Dermis microvascular lymphatic vessel endothelial cell (primary cell): Measurements from ENCODE around the gene CAMK2D. TPM values are rescaled to one million over a fixed set of nuclear protein-coding genes. Genes with fewer than 3 reads are reported as not detected.
A peak's percentile ranks its signal among the peaks of the same experiment; 100 is the strongest.

Experiments used
- DNase-seq, 2 donors: peaks; one replicate each; pipeline versions ENCODE4 v3.0.0 to v3.0.0-alpha.2; 2010; ENCODE audit warnings: low read depth in 2 of 2
- total RNA-seq: library from RNA; depleted of rRNA; stranded (reverse); fragments of >200 nt; gene quantifications from 2 replicates; pipeline ENCODE4 v1.2.1, GENCODE V29; 2014

Gene CAMK2D
- total RNA-seq, 1 donor from 2014 or later: 37.5 TPM

- DNase-seq: no peak
Measured at GRCh38 chr4:113524505-113525186, 236.9 kb downstream of the CAMK2D start.

DNA sequence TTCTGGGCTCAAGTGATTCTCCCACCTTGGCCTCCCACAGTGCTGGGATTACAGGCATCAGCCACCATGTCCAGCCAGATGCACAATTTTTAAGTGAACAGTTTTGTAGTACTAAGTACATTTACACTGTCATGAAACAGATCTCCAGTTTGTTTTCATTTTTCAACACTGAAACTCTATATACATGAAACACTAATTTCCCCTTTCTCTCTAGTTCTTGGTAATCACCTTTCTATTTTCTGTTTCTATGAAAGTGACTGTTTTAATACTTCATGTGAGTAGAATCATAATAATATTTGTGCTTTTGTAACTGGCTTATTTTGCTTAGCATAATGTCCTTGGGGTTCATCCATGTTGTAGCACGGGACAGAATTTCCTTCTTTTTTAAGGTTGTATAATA is 237.4 kb downstream of the CAMK2D start:
- no peak for DNase-seq

- DNase-seq: no peak
Measured at GRCh38 chr4:113522433-113522832, 239.1 kb downstream of the CAMK2D start.

DNA sequence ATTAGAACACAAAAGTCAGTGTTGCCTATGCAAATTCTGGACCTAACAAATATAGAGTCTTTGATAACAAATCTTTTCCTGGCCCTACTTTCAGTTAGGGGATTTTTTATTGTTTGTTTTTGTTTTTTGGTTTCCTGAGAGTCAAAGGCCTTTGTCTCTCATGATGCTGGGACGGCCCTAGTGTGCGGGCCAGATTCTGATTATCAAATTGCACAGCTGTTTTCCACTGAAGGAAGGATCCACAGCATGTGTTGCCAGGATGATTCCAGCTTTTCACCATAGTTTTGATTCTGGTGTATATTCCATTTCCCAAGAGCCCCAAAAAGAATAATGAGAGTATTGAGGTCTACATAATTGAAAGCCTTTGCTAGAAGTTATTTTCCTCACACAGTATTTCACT is 248.2 kb downstream of the CAMK2D start:
- DNase-seq: peak; percentile 24 to 62

DNA sequence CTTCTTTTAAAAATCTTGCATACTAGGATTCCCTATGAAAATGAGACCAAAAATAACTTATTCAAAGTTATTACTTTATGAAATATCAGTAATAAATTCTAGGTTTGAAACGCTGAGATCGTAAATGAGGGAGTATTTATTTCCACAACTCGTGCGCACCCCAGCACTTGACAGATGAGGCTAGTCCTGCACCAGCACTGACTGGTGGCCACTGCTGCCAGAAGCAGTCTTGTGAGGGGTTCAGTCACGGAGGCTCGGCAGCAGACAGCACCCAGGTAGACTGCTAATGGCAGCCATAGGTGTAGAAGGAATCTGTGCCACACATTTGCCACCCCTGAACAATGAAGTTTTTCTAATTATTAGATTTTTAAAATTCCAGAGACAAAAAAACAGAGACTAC is 248.7 kb downstream of the CAMK2D start:
- DNase-seq: no peak

- DNase-seq: no peak
Measured at GRCh38 chr4:113511944-113512343, 249.6 kb downstream of the CAMK2D start.

GRCh38 chr4:113509851-113510250 is 251.7 kb downstream of the CAMK2D start:
- DNase-seq: no peak

DNA sequence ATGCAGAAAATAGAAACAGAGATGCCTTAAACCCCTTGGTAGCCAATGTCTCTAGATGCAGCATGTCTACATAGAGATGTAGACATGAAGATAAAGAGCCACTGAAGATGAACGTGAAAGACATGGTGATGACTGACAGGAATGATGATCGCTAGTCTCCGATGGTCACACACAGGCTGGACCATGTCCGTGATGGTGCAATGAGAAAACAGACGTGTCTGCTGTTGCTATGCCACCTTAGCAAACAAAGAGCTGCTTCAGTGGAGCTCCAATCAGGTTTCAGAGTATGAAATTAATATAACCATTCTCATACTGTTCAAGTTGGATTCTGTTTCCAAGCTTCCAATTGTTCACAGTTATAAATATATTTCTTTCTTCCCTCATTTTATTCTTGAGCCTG is 256.5 kb downstream of the CAMK2D start:
- DNase-seq: no peak

- no peak for DNase-seq
Measured at GRCh38 chr4:113504422-113504821, 257.1 kb downstream of the CAMK2D start.

DNA sequence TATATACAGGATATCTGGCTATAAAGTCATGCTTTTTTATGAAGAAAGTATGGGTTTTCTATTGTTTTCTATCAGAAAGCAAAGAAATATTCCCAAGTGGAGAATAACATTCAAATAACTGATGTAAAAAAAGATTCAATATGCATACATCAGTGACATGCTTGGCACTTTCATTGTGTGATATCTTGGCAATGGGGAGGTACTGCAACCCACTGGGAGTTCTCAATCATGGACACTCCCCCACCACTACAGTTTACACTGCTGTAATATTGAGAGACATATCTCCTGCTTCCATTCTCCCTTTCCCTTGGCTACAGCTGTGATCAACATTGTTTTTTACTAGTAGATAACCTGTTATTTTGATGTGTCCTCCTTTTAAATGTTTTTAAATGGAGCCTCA is 257.8 kb downstream of the CAMK2D start:
- no peak for DNase-seq

- no peak for DNase-seq
Measured at GRCh38 chr4:113502906-113503305, 258.6 kb downstream of the CAMK2D start.

GRCh38 chr4:113502476-113502875 is 259.1 kb downstream of the CAMK2D start:
- DNase-seq: no peak

DNA sequence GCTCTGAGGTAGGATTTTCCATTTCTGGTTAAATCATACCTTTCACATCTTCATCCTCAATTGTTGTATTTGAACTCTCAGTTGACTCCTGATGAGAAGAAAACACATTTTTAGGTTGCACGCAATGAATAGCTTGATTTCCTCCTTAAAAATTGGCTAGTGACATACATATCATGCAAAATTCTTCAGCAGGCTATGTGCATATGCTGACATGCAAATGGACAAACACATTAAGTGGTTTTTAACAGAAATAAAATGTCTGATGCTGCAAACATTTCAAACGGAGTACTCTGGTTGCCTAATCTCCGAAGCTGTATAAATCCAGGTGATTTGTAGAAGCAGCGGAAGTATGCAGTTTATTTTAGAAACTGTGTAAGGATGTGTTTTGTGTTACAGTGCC is 261.1 kb downstream of the CAMK2D start:
- DNase-seq: no peak

DNA sequence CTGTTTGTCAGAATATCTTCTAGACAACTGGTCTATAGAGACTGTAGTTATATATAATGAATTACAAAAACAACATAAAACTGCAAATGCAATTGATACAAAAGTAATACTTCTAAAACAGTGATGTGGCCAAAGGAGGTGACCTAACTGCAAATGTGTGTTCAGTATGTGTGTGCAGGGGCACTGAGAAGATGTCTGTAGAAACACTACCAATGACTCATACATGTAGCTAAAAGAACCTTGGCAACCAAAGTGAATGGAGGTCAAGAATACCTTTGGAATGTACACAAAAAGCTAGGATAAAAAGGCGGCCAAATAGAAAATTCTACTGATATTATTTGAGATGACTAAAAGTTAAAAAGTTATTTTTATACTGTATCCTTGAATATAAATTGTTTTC is 261.8 kb downstream of the CAMK2D start:
- peak in 1 of 2 donors; percentile 5 for DNase-seq

GRCh38 chr4:113499166-113499565 is 262.4 kb downstream of the CAMK2D start:
- no peak for DNase-seq

DNA sequence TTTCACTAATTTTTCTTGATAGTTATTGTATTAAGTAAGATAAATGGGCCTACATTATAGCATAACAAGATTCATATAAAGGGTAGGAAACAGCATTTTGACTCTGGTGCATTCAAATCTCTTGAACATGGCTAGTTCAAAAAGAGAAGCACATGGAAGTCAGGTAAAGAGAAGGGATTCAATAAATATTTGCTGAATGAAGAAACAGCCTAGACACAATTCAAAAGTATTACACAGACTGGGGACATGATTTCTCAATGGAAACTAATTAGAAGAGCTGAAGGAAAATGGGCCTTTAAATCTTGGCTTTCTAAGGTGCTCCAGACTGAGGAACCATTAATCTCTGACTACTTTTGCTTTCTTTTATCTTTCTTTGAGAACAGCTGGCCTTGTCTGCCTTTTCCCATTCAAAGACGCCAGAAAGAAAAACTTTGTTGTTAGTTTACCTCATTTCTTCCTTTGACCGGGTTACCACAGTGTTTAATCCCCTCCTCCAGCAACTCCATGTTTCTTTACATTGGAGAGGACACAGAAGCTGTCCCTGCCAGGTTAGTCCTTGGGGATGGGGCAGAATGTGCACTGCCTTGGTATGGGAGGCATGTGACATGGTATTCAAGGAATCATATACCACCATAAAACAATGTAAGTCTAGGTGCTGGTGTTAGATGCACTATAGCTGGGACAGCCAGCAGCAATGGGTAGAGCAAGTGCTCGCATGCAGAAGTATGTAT is 264.2 kb downstream of the CAMK2D start:
- no peak for DNase-seq

DNA sequence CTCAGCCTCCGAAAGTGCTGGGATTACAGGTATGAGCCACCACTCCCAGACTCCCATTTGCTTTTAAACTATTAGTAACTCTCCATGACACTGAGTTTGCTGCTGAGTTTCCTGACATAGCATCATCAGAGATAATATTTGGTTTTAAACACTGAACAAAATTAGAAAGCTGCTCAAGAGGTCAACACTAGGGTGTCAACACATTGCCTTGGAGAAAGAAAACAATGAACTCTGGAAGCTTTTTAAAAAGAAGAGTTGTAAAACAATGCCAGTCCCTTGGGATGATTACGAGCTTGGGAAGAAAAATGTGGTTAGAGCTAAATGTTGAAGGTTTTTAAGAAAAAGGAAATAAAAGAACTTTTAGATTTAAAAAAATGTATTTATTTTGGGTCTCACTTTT is 264.8 kb downstream of the CAMK2D start:
- no peak for DNase-seq

DNA sequence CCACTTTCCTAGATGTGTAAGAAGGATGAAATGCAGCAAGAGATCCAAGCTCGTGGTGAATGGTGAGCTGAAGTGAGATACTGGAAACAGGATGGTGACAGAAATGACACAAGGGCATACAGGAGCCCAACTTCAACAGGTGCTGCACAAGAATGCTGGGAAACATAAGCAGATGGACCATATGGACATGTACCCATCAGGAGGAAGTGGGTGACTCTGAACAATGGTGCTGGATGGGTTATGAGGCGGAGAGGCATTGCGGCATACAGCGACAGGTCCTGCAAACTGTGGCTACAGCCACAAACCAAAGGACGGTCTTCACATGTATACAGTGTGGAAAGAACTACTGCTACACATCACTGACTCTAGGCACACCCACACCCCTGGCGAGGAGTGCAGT is 265.7 kb downstream of the CAMK2D start:
- DNase-seq: no peak

DNA sequence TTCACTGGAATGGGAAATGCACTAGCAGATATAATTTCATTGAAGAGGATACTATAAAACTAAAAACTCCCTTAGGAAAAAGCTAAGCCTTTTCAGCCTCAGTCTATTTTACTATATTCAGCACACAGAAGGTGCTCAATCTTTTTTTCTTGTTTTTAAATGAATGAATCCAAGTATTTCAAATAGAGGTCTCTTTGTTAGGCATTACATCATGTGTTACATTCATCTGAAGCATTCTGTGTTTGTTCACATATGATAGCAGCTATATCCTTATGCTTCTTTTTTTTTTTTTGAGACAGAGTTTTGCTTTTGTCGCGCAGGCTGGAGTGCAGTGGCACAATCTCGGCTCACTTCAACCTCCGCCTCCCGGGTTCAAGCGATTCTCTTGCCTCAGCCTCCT is 278.4 kb downstream of the CAMK2D start:
- DNase-seq: no peak

DNA sequence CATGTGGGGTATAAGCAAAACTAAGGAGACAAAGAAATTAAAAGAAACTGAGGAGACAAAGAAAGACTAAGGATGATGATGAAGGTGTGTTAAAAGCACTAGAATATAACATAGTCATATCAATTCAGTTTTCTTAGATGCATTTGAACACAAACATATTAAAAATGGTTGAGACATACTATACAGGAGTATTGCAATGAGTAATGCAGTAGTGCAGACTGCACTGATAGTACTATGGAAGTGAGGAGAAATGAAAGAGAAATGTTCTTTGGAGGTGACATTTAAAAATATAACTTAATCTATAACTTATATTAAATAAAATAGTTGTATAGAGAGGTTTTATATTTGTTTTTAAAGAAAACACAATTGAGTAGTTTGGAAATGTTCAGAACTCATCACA is 279.2 kb downstream of the CAMK2D start:
- no peak for DNase-seq

DNA sequence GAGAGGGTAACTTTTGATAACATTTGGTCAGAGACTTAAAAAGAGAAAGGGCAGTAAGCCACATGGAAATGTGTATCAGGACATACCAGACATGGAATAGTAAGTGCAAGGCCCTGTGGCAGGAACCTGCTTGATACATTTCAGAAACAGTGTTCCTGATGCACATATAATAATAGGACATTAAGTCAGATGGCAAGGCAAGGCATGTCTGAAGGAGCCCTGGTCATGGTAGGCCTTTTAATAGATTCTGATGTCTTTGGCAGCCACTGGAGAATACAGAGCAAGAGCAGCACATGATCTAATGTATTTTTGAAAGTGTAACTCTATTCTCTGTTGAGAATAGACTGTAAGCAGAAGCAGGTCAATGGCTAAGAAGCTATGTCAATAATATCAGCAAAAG is 279.7 kb downstream of the CAMK2D start:
- DNase-seq: no peak

GRCh38 chr4:113480109-113480508 is 281.4 kb downstream of the CAMK2D start:
- no peak for DNase-seq

GRCh38 chr4:113478032-113478431 is 283.5 kb downstream of the CAMK2D start:
- DNase-seq: no peak
